Gastrocnemius medialis (tissue), 4 donors: ENCODE measurements around the gene PEDS1. TPM values are rescaled to one million over a fixed set of nuclear protein-coding genes. Genes with fewer than 3 reads are reported as not detected.
A peak's percentile ranks its signal among the peaks of the same experiment; 100 is the strongest.
"Not testable (repeated sequence)": the region's sequence is repeated elsewhere in the genome, so short reads cannot be mapped to it uniquely, and the experiment has no call there.

Experiments
- ATAC-seq, 2 donors: fragments of 150-250 bp; one replicate each; pipeline ENCODE4 v1.9.1; 2016
- DNase-seq, 2 donors: peaks; one replicate each; pipeline ENCODE4 v3.0.0-alpha.2; 2019
- H3K27ac ChIP-seq, 4 donors: fragments of 200-600 bp; sonication (generic); 1 replicate in 1 of 4; 2 replicates in 3 of 4; pipeline ENCODE4 v1.5.1; 2016 to 2018; ENCODE audit warnings: mild to moderate bottlenecking in 2 of 4, moderate library complexity in 1 of 4
- H3K27me3 ChIP-seq, 3 donors: fragments of 200-600 bp; sonication (generic) in 2 of 3; 1 replicate in 1 of 3; 2 replicates in 2 of 3; pipeline versions ENCODE4 v1.5.1 to v1.6.0; 2016 to 2019; ENCODE audit warnings: mild to moderate bottlenecking in 1 of 3, moderate library complexity in 1 of 3
- H3K36me3 ChIP-seq, 2 donors: fragments of 200-600 bp; sonication (generic) in 1 of 2; one replicate each; pipeline ENCODE4 v1.5.1; 2017 to 2018
- H3K4me1 ChIP-seq, 2 donors: fragments of 200-600 bp; sonication (generic) in 1 of 2; one replicate each; pipeline ENCODE4 v1.5.1; 2016 to 2017; ENCODE audit warnings: mild to moderate bottlenecking in 2 of 2
- H3K4me3 ChIP-seq, 4 donors: fragments of 200-600 bp; sonication (generic) in 3 of 4; 1 replicate in 1 of 4; 2 replicates in 3 of 4; pipeline ENCODE4 v1.5.1; 2016 to 2019; ENCODE audit warnings: mild to moderate bottlenecking in 2 of 4
- H3K9me3 ChIP-seq, 3 donors: fragments of 200-600 bp; sonication (generic) in 2 of 3; 1 replicate in 1 of 3; 2 replicates in 2 of 3; pipeline ENCODE4 v1.5.1; 2016 to 2019
- POLR2A ChIP-seq, 2 donors: fragments of 450-650 bp; IDR thresholded peaks; one replicate each; pipeline ENCODE4 v1.6.1; 2017; ENCODE audit warnings: antibody characterized with exemption in 2 of 2, mild to moderate bottlenecking in 2 of 2, moderate library complexity in 2 of 2
- in situ Hi-C, 4 donors: fragments of 200-750 bp; cut with MboI; loops; one replicate each; pipeline versions ENCODE4 v1.15.0 to v1.8.0; 2017; ENCODE audit warnings: low sequenced_read_pairs in 4 of 4
- intact Hi-C: fragments of 100-400 bp; cut with DNase I; formaldehyde crosslinking; loops from one replicate; pipeline ENCODE4 v1.15.1; 2023; ENCODE audit warnings: low total_unique reads
- total RNA-seq, 4 donors: library from RNA; depleted of rRNA; stranded (reverse); fragments of >200 nt; gene quantifications; one replicate each; pipeline versions ENCODE4 v1.1.0 to v1.2.3, GENCODE V29; 2016
- TF ChIP-seq, protein P1 (sequence below), 5 experiments: fragments of 450-650 bp in 3 of 5; fragments of 200-600 bp in 2 of 5; sonication (generic) in 2 of 5; IDR thresholded peaks in 4 of 5; conservative IDR thresholded peaks in 1 of 5; 1 replicate in 4 of 5; 2 replicates in 1 of 5; pipeline ENCODE4 v1.5.1; 2016 to 2019; ENCODE audit warnings: antibody characterized with exemption in 5 of 5, mild to moderate bottlenecking in 3 of 5, moderate library complexity in 3 of 5

PEDS1 gene
- total RNA-seq, 4 donors from 2014 or later: 33.2 to 77.9 (median 38.2) TPM

DNA sequence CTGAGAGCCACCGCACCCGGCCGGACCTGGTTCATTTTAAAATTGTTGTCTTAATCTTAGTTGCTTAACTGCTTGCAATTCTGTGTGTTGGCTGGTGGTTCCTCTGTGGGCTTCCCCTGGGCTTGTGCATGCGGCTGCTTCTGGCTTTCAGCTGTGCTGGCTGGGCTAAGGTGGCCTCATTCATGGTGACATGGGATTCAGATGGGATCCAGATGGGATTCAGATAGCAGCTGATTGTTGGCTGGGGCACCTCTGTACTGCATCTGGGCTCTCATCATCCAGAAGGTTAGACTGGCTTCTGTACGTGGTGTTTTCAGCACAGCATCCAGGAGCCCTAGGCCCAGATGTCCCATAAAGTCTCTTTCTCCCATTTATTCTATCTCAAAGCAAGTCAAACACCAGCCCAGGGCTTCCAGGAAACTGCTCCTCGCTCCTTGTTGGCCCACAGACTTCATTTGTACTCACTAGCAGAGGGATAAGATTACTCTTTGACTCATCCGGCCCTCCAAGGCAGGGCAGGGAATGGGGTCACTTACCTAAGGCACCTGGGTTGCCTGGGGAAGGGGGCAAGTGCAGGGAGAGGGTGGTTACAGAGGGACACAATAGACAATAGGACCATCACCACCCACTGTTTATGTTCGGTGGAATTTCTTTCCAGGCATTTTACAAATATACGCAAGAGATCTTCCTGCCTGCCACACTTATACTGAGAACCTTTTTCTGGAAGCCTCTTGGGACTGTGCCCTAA lies 10.2 kb upstream of the PEDS1 start:
- ATAC-seq (peak; percentile 70 to 71), DNase-seq (peak; percentile 72 to 84)
- Histone ChIP-seq H3K36me3 (no peaks in the 10 kb centered on the region), H3K4me1 (peaks cover 28 to 38% of the 10 kb centered on the region in 2 donors), H3K27ac (peak overlapping the region; percentile 87 to 98 (median 96)), H3K9me3 (no peaks in the 10 kb centered on the region), H3K4me3 (no peak overlapping the region), H3K27me3 (no peaks in the 10 kb centered on the region)
- in situ Hi-C loops (loop anchor here in 2 of 4 donors (5.0 to 10.0 kb wide), 2 partner anchors 41 to 179 kb away; partner anchors contain the start of gene SNAI1 (in 1 of the 2)), intact Hi-C loops (loop anchor here (1.0 kb wide), 1 partner anchor 10 kb away; the partner anchor contains the start of gene PEDS1)
- TF ChIP-seq, protein P1, sequence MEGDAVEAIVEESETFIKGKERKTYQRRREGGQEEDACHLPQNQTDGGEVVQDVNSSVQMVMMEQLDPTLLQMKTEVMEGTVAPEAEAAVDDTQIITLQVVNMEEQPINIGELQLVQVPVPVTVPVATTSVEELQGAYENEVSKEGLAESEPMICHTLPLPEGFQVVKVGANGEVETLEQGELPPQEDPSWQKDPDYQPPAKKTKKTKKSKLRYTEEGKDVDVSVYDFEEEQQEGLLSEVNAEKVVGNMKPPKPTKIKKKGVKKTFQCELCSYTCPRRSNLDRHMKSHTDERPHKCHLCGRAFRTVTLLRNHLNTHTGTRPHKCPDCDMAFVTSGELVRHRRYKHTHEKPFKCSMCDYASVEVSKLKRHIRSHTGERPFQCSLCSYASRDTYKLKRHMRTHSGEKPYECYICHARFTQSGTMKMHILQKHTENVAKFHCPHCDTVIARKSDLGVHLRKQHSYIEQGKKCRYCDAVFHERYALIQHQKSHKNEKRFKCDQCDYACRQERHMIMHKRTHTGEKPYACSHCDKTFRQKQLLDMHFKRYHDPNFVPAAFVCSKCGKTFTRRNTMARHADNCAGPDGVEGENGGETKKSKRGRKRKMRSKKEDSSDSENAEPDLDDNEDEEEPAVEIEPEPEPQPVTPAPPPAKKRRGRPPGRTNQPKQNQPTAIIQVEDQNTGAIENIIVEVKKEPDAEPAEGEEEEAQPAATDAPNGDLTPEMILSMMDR (IDR thresholded peaks at IDR 0.05 in 4 of 5, conservative IDR thresholded peaks at IDR 0.05 in 1 of 5): no peak
- no peak for TF ChIP-seq POLR2A (IDR thresholded peaks at IDR 0.05)

DNA sequence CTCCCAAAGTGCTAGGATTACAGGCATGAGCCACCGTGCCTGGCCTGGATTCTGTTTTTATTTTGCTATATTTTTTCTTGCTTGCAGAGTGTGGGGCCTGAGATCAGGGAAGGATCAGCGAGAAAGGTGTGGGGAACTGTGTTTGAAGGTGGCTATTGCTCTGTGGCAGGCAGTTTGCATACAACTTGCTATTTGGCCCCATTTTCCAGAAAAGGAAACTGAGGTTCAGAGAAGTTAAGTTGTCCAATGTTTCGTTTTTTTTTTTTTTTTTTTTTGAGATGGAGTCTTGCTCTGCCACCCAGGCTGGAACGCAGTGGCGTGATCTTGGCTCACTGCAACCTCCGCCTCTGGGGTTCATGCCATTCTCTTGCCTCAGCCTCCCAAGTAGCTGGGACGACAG lies 8.0 kb upstream of the PEDS1 start:
- ATAC-seq, H3K36me3 ChIP-seq, H3K9me3 ChIP-seq, H3K27ac ChIP-seq, H3K4me3 ChIP-seq, DNase-seq, H3K27me3 ChIP-seq, intact Hi-C loops: not testable (repeated sequence)
- peaks cover 25 to 34% of the 10 kb centered on the region in 2 donors for H3K4me1 ChIP-seq
- in situ Hi-C loops: loop anchor here in 2 of 4 donors (5.0 to 10.0 kb wide), 2 partner anchors 39 to 177 kb away; partner anchors contain the start of gene SNAI1 (in 1 of the 2)

DNA sequence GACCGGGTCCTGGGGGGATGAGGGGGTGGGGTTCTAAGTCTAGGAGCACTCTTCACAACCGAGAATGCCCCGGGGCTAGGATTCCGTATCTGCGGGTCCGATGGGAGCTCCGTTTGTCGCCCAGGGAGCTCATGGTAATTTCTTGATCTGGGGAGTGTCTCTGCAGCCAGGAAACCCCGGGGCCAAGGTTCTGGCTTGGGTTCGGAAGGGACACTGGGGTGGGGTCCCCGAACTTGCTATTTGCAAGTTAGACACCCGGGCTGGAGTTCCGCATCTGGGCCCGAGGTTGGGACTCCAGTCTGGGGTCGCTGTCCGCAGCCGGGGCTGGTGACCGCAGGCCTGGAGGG lies 397 bp downstream of the PEDS1 start:
- H3K36me3 ChIP-seq: no peaks in the 10 kb centered on the region
- H3K9me3 ChIP-seq: no peaks in the 10 kb centered on the region
- peak; percentile 11 to 16 for ATAC-seq
- peak overlapping the region; percentile 64 to 90 (median 82) for H3K4me3 ChIP-seq
- intact Hi-C loops (loop anchor here (1.0 to 2.0 kb wide), 2 partner anchors 10 to 32 kb away; no protein-coding TSS in a partner anchor), in situ Hi-C loops (no loop called here)
- H3K4me1 ChIP-seq: peaks cover 44 to 49% of the 10 kb centered on the region in 2 donors
- no peaks in the 10 kb centered on the region for H3K27me3 ChIP-seq
- no peak for DNase-seq
- peak overlapping the region; percentile 91 to 96 (median 94) for H3K27ac ChIP-seq
- TF ChIP-seq, protein P1 (IDR thresholded peaks at IDR 0.05 in 4 of 5, conservative IDR thresholded peaks at IDR 0.05 in 1 of 5): peak in 1 of 5 experiments; percentile 20
- TF ChIP-seq POLR2A (IDR thresholded peaks at IDR 0.05): no peak

DNA sequence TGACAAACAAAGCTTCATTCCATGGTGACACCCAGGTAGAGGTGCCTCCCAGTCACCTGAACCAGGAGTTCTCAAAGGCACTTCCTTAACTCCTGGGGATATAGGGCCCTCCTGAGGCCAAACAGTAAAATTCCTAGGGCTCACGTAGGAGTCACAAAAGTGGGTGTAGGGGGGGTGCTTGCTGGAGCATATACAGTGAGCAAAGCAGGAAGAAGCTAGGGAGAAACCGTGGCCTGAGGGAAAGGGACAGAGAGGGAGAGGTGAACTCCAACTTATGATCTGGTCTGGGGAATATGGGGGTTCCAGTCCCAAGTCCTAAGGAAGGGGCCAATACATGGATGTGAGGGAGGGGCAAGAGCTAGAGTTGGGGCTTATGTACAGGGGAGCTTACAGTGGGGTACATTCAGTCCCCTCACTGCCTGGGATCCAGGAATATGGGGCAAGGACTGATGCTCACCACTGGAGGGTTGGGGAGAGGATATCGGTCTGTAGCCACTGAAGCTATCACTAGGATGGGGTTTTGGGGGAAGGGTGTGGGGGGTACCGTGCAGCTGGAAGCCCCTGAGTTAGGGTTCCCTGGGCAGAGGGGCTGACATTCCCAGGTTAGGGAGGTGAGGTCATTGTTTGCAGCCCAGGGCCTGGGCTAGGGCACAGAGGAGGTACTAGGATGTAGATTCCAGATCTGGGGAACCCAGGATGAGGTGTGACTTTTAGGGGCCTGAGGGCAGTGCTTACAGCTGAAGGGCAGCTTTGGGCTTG lies 950 bp downstream of the PEDS1 start:
- DNase-seq (no peak), ATAC-seq (peak; percentile 23 to 30)
- peaks cover 49 to 52% of the 10 kb centered on the region in 2 donors for H3K4me1 ChIP-seq
- no peaks in the 10 kb centered on the region for H3K27me3 ChIP-seq
- intact Hi-C loops (loop anchor here (1.0 to 2.0 kb wide), 2 partner anchors 11 to 32 kb away; no protein-coding TSS in a partner anchor), in situ Hi-C loops (no loop called here)
- H3K9me3 ChIP-seq: no peaks in the 10 kb centered on the region
- peak overlapping the region; percentile 91 to 96 (median 94) for H3K27ac ChIP-seq
- no peak for TF ChIP-seq POLR2A (IDR thresholded peaks at IDR 0.05)
- TF ChIP-seq, protein P1 (IDR thresholded peaks at IDR 0.05 in 4 of 5, conservative IDR thresholded peaks at IDR 0.05 in 1 of 5): peak in 3 of 5 experiments; percentile 18 to 25 (median 19)
- peak overlapping the region; percentile 64 to 90 (median 82) for H3K4me3 ChIP-seq
- no peaks in the 10 kb centered on the region for H3K36me3 ChIP-seq
